GM18867 (cell line): ENCODE data around the gene RHOJ.

ENCODE experiments used
- ATAC-seq: cut with Tn5 transposase; IDR thresholded peaks from one replicate; pipeline ENCODE4 v1.9.1; 2021; ENCODE audit warnings: mild to moderate bottlenecking, moderate library complexity; ENCODE audit not compliant: unreplicated experiment

Gene RHOJ

DNA sequence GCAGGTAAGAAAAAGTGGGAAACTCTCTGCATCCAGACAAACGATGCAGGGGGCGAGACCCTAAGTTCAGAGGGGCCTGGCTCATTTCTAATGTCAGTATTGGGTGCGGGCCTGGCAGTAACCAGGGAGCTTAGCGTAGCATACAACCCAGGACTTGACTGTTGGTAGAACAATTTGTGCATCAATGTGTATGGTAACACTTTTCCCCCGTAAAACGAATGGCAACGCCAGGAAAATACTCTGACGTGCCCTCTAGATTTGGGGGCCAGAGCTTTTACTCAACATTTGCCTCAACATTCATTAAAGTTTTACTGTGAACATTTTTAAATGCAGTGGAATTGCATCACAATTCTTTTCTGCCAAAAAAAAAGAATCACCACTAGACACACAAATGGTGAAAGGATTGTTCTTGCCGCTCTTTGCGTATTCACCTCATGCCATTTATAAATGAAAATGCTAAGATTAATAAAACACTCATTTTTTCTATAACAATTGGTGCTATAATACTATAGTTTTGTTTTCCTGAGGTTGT lies 867 bp downstream of the RHOJ start:
- no peak for ATAC-seq

DNA sequence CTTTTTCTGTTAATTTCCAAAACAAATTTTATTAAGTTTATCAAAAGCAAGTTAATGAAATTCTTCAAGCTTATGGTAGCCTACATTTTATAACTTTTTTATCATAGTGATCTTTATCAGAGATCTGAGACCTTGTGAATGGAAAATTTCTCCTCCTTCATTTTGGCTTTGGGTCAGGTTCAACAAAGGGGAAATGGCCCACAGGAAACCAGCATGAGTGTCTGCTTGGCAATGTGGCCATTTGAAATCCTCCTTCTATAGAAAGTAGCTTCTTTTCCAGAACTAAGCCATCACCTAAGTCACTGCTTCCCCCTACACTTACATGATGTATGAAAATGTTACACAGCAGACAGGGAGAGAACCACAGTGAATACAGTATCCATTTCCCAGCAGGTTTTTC lies 1.6 kb downstream of the RHOJ start:
- ATAC-seq = no peak

DNA sequence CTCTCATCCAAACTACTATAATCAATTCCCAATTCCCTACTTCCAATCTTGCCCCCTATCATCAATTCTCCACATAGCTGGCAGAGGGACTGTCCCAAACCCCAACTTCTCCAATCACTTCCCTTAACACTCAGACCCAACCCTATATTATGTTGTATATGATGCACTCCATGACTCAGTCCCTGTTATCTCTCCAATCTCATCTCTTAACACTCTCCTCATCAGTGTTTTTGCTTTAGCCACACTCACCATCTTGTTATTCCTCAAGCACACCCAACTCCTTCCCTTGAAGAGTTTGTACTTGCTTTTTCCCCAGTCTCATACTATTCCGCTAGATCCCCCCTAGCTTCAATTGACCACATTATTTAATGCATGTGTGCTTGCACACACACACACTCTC lies 4.9 kb downstream of the RHOJ start:
- ATAC-seq = no peak

DNA sequence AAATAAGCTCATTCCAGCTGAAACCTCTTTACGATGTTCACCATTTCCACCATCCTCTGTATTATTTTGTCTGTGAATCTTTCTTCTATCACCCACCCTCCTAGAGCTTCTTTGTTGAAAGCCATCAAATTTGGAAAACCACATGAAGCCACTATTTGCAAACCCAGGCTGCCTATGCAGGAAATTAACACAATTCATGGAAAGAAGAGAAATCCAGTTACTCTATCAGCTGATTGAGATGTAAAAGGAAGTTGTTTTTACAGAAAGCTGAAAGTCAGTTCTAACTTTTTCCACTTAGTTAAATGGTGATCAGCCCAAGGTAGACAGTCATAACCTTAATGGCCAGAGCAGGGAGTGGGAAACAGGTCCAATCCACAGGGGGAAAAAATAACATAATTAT lies 6.6 kb downstream of the RHOJ start:
- no peak for ATAC-seq

DNA sequence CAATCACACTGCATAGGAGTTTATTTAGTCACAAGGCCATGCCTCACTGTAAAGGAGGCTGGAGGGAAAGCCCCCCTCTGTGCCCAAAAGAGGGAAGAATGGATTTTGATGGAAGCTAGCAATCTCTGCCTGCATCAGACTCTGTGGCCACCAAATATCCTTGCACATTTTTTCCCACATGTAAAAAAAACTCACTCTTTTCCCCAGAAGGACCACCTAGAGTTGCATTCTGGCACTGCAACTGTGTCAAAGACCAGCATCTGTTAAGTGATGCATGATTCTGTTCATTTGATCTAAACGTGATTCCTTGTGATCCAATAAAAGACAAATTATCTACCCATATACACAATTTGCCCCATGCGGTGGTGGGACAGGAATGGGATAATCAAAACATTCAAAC lies 8.0 kb downstream of the RHOJ start:
- no peak for ATAC-seq

DNA sequence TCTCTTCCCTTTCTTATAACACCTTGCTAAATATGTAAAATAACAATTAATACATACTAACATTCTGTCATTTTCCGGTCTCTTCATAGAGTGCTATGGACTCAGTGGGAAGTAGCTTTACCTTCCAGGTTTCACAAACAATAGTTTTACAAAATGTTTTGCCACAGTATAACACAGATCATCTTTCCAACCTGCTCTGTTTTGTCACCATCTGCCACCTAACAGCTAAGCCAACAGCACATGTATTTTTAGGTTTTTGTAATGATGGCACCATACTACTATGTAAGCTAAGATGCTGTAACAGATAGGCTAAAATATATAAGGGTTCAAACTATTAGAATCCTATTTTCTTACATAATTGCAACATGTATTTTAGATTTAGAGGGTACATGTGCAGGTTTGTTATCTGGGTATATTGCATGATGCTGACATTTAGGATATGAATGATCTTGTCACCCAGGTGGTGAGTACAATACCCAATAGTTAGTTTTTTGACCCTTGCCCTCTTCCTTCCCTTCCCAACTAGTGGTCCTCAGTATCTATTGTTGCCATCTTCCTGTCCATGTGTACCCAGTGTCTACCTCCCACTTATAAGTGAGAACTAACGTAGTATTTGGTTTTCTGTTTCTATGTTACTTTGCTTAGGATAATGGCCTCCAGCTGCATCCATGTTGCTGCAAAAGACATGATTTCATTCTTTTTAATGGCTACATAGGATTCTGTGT lies 8.7 kb downstream of the RHOJ start:
- no peak for ATAC-seq

DNA sequence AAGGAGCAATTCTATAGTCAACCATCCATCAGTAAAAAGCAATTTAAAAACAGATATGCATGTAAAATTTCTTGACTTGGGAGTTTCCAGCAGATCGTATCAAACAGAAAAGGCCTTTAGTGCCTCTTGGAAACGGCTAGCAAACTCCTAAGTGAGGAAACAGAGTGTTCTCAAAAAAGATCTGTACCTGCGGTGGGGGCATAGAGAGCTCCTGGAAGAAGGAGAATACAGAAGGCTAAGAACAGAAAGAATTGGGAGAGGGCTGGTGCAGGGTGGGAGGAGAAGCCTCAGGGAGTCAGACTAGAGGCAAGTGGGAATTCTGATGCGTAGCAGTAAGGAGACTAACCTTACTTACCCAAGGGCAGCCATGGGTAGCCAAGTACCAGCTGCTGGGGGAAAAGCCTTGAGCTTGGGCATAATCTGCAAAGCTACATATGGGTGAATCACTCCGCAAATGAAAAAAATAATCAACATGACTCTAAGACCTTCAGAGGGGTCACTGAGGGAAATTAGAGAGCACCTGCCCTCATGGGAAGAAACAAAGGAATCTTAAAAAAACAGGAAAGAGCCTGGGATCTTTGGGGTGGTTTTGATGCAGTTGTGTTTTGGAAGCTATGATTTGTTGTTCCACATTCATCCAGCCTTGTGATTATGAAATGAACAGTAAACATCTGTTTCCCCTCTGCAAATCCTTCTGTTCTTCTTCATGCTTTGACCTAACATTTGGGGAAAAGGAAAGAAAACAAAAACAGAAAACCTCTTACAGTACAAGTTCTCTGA lies 10.4 kb downstream of the RHOJ start:
- no peak for ATAC-seq

DNA sequence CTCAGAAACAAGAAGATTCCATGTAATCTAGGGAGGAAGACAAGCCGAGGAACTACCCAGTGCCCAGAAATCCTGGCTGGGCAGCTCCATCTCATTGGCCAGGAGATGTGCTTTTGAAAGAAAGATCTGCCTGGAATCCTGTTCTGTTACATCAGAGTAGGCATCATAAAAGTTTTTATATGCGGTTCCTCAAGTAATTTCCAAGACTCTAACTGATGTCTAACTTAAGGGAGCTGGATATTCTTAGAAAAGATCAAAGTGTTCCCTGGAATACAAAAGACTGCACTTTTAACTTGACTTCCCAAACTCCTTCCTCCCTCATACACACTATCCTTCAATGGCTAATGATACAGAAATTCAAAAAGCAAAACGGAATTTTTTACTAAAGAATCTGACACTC lies 16.3 kb downstream of the RHOJ start:
- ATAC-seq = no peak

DNA sequence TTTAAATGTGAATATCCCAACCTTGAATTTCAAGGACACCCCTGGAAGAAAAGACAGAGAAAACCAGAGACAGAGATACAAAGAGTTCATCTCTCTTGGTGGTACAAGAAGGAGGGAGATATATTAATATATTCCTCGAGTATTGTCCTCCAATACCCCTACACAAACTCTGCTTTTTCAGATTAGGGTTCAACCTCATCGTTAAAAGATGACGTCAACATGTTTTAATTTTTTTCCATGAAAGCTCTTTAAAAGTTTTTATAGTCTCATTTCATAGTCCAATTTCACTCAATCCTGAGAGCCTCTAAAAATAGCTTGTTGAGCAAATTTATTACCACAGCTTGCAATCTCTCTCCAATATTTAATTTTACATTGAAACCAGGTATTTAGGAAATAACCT lies 19.4 kb downstream of the RHOJ start:
- no peak for ATAC-seq

DNA sequence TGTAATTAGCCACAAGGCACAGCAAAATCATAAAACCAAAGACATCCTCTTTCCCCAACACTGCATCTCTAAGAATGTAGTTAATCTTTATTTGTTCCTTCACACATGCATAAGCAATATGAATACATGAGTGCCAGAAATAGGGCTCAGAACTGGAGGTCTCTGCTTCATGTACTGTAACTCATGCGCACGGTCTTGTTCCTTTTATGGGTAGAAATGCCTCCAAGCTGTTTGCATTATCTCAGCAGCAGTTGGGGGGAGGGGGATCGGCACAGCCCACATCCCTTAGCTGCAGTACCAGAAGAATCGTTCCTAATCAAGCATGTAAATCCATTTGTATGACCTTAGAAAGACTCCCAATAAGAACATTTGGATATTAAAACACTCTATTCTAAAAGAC lies 20.0 kb downstream of the RHOJ start:
- ATAC-seq = no peak

DNA sequence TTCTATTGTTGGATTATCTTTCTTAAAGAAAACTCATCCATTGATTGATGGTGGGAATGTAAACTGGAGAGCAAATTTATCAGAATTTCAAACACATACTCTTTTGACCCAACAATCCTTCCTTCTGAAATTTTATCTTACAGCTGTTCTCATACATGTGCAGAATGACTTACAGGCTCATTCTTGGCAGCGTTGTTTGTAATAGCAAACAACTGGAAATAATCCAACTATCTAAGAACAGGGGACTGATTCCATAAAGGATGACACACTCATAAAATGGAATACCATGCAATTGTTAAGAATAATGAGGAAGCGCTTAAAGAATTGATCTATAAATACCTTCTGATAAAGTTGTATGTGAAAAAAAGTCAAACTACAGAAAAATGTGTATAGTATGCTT lies 24.0 kb downstream of the RHOJ start:
- ATAC-seq = no peak

DNA sequence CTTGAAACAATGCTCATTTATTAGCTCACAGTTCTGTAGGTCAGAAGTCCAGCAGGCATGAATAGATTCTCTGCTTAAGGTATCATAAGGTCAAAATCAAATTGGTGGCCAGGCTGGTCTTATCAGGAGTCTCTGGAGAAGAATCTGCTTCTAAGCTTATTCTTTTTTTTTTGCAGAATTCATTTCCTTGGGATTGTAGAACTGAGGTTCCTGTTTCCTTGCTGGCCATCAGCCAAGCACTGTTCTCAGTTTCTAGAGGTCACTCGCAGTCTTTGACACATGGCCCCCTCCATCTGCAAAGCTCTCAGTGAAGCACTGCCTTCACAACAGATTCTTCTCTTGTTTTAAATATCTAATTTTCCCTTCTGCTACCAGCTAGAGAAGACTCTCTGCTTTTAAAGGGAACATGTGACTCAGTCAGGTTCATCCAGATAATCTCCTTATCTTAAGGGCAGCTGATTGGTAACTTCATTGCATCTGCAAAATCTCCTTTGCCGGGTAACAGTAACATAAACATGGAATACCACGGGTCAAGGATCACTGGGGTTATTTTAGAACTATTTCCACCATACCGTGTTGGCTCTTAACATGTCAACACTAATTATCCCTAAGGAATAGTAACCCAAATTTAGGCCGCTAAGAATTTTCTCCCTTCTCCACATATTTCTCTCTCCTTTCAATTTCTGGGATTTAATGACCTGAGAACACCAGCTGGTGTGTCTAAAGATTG lies 25.3 kb downstream of the RHOJ start:
- no peak for ATAC-seq

DNA sequence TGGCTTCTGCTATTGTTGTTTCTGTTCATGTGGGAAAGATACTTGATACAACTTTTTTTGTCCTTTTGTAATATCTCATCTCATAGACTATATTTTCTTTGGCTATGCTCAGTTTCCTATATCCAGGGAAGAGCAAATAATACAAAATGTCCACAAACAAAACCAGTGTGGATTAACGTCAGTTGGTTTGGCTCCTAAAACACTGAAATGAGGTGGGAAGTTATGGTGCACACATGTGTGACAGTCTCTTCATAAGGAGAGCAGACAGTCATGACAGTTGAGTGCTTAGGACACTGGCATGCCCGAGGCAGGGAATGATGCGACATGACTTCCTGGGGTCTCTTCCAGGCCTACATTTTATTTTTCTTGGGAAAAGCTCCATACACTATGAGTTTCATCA lies 27.5 kb downstream of the RHOJ start:
- ATAC-seq = no peak

DNA sequence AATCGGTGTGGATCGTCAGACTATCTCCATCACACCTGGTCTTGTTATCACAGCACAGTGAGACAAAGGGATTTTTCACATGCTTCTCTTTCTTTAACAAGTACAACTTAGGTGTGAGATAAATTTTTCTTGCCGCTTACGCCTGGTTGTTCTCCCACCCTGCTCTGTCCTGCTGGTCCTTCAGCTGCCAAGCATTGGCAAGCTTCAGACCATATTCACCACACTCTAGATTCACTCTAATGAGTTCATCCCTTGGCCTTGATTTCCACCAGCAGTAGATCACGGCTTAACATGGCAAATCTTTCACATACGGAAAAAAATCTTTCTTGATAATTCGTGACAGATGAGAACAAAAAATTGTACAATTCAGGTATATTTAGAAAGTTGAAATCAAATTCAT lies 33.5 kb downstream of the RHOJ start:
- no peak for ATAC-seq

DNA sequence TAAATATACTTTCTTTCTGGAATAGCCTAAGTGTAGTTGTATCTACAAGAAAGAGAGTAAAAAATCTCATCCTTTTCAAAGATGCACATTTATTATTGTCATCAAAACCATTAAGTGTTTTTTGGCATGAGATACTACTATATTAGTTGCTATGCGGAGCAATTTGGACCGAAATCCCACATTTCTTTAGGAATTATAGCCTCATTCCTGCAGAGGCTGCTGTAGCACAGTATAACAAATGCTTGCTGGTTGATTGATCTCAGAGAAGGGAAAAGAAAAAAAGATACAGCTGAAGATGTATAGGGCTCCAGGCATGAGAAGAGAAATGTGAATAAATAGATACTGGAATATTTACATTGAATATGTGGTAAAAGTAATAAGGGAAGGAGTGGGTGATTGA lies 36.0 kb downstream of the RHOJ start:
- no peak for ATAC-seq

DNA sequence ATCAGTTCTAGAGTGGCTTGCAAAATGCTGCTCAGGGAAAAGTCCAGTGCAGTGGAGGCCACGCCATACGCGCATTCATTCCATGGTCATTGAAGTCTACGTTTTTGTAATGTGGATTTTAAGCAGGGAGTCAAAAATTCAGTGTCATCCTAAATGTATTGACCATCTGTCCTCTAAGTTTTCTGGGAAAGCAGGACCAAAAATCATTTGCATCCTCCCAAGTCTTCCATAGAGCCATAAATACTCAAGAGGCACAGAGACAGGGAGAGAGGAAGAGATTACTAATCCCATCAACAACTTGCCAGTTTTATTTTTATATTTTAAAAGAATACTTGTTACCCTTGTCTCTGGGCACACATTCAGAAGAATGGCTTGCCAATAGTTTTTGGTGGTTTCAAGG lies 36.9 kb downstream of the RHOJ start:
- no peak for ATAC-seq

DNA sequence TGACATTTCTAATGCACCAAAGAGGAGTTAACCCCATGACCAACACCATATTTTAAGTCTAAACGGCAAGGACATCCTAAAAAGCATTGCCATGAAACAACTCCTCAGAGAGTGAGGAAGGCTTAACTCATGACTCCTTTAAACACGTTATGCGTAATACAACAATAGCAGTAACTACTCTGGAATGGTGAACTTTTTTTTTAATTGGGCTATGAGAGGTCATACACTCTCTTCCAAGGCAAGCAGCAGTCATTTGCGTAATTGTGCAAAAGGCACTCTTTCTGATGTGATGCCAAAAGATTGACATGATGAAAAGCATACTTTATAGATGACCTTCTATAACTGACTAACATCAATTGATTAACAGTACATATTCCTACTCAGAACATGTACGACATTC lies 39.4 kb downstream of the RHOJ start:
- ATAC-seq = no peak

DNA sequence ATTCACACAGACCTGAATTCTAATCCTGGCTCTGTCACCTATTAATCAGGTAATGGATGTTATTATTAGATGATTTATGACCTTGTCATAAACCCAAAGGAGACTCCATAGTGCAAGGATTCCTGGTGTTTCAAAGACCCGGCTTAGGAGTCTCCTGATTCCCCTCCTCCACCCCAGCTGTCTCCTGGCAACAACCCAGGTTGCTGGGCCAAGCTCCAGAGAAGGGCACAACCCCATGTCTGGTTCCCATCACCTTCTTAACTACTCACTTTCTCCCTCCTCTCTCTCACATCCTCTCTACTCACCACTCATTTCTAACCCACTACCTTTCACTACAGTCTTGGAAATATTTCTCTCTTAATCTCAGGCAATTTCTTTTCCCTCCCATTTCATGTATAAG lies 41.6 kb downstream of the RHOJ start:
- no peak for ATAC-seq

DNA sequence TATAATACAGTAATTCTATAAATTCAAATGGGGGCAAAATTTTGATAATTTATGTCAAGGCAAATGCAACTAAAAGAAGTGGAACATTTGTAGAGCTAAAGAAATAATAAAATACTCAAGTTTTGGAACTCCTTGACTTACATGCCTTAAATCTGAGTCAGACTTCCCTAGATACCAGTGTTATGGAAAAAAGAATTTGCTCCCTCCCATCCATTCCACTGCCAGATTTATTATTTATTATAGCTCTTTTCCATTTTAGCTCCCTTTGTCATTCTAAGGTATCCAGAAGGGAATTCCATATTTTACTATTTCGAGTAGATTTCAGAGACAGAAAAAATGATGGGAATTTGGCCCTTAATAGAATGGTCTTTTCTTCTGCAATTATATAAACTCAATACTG lies 44.0 kb downstream of the RHOJ start:
- ATAC-seq = no peak

DNA sequence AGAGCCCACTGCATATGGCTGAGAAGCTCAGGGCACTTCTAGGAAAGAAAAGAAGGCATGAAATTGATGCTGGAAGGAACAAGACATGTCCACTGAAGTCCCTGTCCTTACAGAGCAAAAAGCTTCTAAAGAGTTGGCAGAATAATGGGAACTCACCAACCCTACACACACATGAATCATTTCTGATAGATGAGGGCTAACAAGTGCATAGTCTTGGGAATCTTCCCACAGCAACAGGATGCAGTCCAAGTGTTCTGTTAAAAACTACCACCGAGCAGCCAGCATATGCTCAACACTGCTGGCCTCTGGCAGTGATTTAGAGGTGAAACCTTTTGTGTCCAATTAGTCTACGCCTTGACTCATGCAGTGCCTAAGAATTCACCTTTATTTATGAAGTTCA lies 44.8 kb downstream of the RHOJ start:
- no peak for ATAC-seq

DNA sequence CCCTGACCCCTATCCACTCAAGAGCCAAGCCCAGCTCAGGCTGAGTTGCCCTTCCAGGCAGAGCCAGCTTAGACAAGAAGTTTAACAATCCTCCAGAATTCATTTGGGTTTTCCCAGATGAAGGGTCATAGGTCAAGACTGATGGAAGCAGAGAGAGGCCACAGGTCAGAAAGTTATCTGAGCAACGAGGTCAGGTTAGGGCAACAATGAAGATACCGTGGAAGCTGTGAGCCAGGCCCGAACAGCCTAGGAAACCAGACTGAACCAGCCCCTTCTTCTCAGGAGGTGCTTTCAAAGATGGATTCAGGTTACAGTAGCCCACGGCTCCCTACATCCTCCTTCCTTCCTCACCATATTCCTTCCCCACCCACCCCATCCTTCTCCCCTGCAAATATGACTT lies 53.1 kb downstream of the RHOJ start:
- ATAC-seq = no peak

DNA sequence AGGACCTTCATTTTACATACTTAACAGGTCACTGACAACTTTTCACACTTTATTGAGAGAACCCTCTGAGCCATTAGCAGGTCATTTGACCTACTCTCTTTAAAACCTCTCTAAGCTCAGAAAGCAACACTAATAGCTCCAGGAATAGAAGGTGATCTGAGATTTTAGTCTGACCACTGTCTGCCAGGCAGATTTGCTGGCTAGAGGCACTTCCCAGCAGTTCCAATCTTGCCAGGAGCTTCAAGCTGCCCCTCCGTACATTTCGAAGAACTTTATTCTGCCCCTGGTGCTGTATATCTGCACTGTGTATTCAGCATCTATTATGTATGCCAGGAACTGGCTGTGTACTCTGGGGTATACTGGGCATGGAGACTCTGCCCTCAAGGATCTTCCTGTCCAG lies 58.2 kb downstream of the RHOJ start:
- no peak for ATAC-seq
